Activated CD4-positive, alpha-beta T cell treated with anti-CD3 and anti-CD28 coated beads, Interleukin-2, amount 50 U/mL, for 48 hours (primary cell): ENCODE results near the gene LRP3.
"Not testable (repeated sequence)": the region's sequence is repeated elsewhere in the genome, so short reads cannot be mapped to it uniquely, and the experiment has no call there.

Experiments used
- DNase-seq, 2 experiments: peaks; one replicate each; pipeline ENCODE4 v3.0.0-alpha.2; 2020

LRP3 gene

GRCh38 chr19:33193865-33194362, at the start of gene LRP3:
TSS of gene LRP3 (plus strand) at chr19:33194330. CDS start at chr19:33194786, 456 bp downstream.
- DNase-seq, result no peak

- DNase-seq, result no peak
These were observed 47.9 kb upstream of the LRP3 start for GRCh38 chr19:33146209-33146608.

GRCh38 chr19:33147538-33147937, 46.6 kb upstream of the LRP3 start:
- no peak for DNase-seq

- DNase-seq, result no peak
These were observed 43.1 kb upstream of the LRP3 start for GRCh38 chr19:33150852-33151518.

GRCh38 chr19:33152176-33152575, 42.0 kb upstream of the LRP3 start:
- no peak for DNase-seq

- not testable (repeated sequence) for DNase-seq
These were observed 41.5 kb upstream of the LRP3 start for GRCh38 chr19:33152625-33153024.

GRCh38 chr19:33154313-33154712, 39.8 kb upstream of the LRP3 start:
- not testable (repeated sequence) for DNase-seq

- no peak for DNase-seq
These were observed 37.8 kb upstream of the LRP3 start for GRCh38 chr19:33156334-33156733.

- DNase-seq, result no peak
These were observed 36.2 kb upstream of the LRP3 start for GRCh38 chr19:33157906-33158305.

GRCh38 chr19:33158365-33158764, 35.8 kb upstream of the LRP3 start:
- DNase-seq, result no peak

- DNase-seq, result no peak
These were observed 35.0 kb upstream of the LRP3 start for GRCh38 chr19:33159149-33159548.

GRCh38 chr19:33159893-33160292, 34.2 kb upstream of the LRP3 start:
- DNase-seq, result no peak

- DNase-seq, result no peak
These were observed 32.9 kb upstream of the LRP3 start for GRCh38 chr19:33161201-33161600.

- no peak for DNase-seq
These were observed 30.6 kb upstream of the LRP3 start for GRCh38 chr19:33163481-33163880.

GRCh38 chr19:33166037-33166436, 28.1 kb upstream of the LRP3 start:
- not testable (repeated sequence) for DNase-seq

GRCh38 chr19:33167438-33167837, 26.7 kb upstream of the LRP3 start:
- DNase-seq, result no peak

GRCh38 chr19:33168528-33168927, 25.6 kb upstream of the LRP3 start:
- no peak for DNase-seq

- no peak for DNase-seq
These were observed 22.8 kb upstream of the LRP3 start for GRCh38 chr19:33171222-33171795.

GRCh38 chr19:33171916-33172359, 22.2 kb upstream of the LRP3 start:
- no peak for DNase-seq

- no peak for DNase-seq
These were observed 19.9 kb upstream of the LRP3 start for GRCh38 chr19:33174186-33174585.

- no peak for DNase-seq
These were observed 18.9 kb upstream of the LRP3 start for GRCh38 chr19:33175156-33175782.

- DNase-seq, result peak in 1 of 2 experiments; percentile 38
These were observed 18.1 kb upstream of the LRP3 start for GRCh38 chr19:33175886-33176669.
